ENCODE data around the gene ADK. TPM values are rescaled to one million over a fixed set of nuclear protein-coding genes. Genes with fewer than 3 reads are reported as not detected.

ADK gene
- total RNA-seq, 1 donor = 57.9 TPM

- DNase-seq (ENCODE audit: low read depth) = peak; percentile 23
- no peak for TF ChIP-seq CTCF (IDR thresholded peaks at IDR 0.05; ENCODE audit: insufficient read depth, low read depth, low read length)
- no peak overlapping the region for H3K4me3 ChIP-seq (ENCODE audit: low read depth, low read length)
These were observed 518.2 kb downstream of the ADK start for GRCh38 chr10:74669210-74669609.

GRCh38 chr10:74671716-74672115 is 520.7 kb downstream of the ADK start:
- H3K4me3 ChIP-seq (ENCODE audit: low read depth, low read length) = no peak overlapping the region
- no peak for TF ChIP-seq CTCF (IDR thresholded peaks at IDR 0.05; ENCODE audit: insufficient read depth, low read depth, low read length)
- no peak for DNase-seq (ENCODE audit: low read depth)

- H3K4me3 ChIP-seq (ENCODE audit: low read depth, low read length) = no peak overlapping the region
- no peak for DNase-seq (ENCODE audit: low read depth)
- TF ChIP-seq CTCF (IDR thresholded peaks at IDR 0.05; ENCODE audit: insufficient read depth, low read depth, low read length) = no peak
These were observed 521.6 kb downstream of the ADK start for GRCh38 chr10:74672430-74673165.

- TF ChIP-seq CTCF (IDR thresholded peaks at IDR 0.05; ENCODE audit: insufficient read depth, low read depth, low read length) = no peak
- no peak overlapping the region for H3K4me3 ChIP-seq (ENCODE audit: low read depth, low read length)
These were observed 523.9 kb downstream of the ADK start for GRCh38 chr10:74674927-74675326.

GRCh38 chr10:74675484-74675883 is 524.5 kb downstream of the ADK start:
- no peak overlapping the region for H3K4me3 ChIP-seq (ENCODE audit: low read depth, low read length)
- TF ChIP-seq CTCF (IDR thresholded peaks at IDR 0.05; ENCODE audit: insufficient read depth, low read depth, low read length) = no peak
- no peak for DNase-seq (ENCODE audit: low read depth)

More at GRCh38 chr10:74674927-74675326, 523.9 kb downstream of the ADK start:
- no peak for DNase-seq (ENCODE audit: low read depth)

GRCh38 chr10:74677951-74678350 is 526.9 kb downstream of the ADK start:
- no peak for TF ChIP-seq CTCF (IDR thresholded peaks at IDR 0.05; ENCODE audit: insufficient read depth, low read depth, low read length)
- no peak for DNase-seq (ENCODE audit: low read depth)
- H3K4me3 ChIP-seq (ENCODE audit: low read depth, low read length) = no peak overlapping the region
